ENCODE measurements around the gene SYNE2.

GRCh38 chr14:64008016-64008415 is 155.2 kb downstream of the SYNE2 start:
- no peak for TF ChIP-seq CTCF (conservative IDR thresholded peaks at IDR 0.05; ENCODE audit: low read depth, low read length)
- TF ChIP-seq EZH2phosphoT487 (IDR thresholded peaks at IDR 0.05; ENCODE audit: borderline replicate concordance, low read length): no peak

All from PC-3 (cell line).